HepG2 (cell line): ENCODE results near the gene CDC42SE1. TPM values are rescaled to one million over a fixed set of nuclear protein-coding genes. Genes with fewer than 3 reads are reported as not detected.
A peak's percentile ranks its signal among the peaks of the same experiment; 100 is the strongest.

Experiments
- ATF6 ChIP-seq: sonication (generic); formaldehyde crosslinking; conservative IDR thresholded peaks from 2 replicates; pipeline ENCODE4 v1.4.0; 2020; ENCODE audit warnings: missing genetic modification reagents
- CAMTA2 ChIP-seq: sonication (generic); formaldehyde crosslinking; IDR thresholded peaks from 2 replicates; pipeline ENCODE4 v1.4.0; 2020; ENCODE audit warnings: mild to moderate bottlenecking, missing genetic modification reagents, borderline replicate concordance
- CTCF ChIP-seq: sonication (generic); formaldehyde crosslinking; IDR thresholded peaks from 2 replicates; pipeline ENCODE4 v1.5.0; 2020; ENCODE audit warnings: mild to moderate bottlenecking, missing genetic modification reagents, moderate library complexity
- GRHL1 ChIP-seq: sonication (generic); formaldehyde crosslinking; conservative IDR thresholded peaks from 2 replicates; pipeline ENCODE4 v1.8.0; 2022; ENCODE audit warnings: missing genetic modification reagents
- TBL1XR1 ChIP-seq: fragments of 150-350 bp; IDR thresholded peaks from 2 replicates; pipeline ENCODE4 v1.6.1; 2014; ENCODE audit warnings: borderline replicate concordance, low read length; ENCODE audit not compliant: partially characterized antibody
- TBP ChIP-seq: sonication (generic); formaldehyde crosslinking; IDR thresholded peaks from 2 replicates; pipeline ENCODE4 v1.5.0; 2020; ENCODE audit warnings: missing genetic modification reagents
- TFAP4 ChIP-seq: sonication (generic); IDR thresholded peaks from 2 replicates; pipeline ENCODE4 v1.6.1; 2016; ENCODE audit warnings: low read depth, borderline replicate concordance
- THAP7 ChIP-seq: sonication (generic); formaldehyde crosslinking; IDR thresholded peaks from 2 replicates; pipeline ENCODE4 v1.8.1; 2023; ENCODE audit warnings: mild to moderate bottlenecking, missing genetic modification reagents
- TP53 ChIP-seq: sonication (generic); formaldehyde crosslinking; conservative IDR thresholded peaks from 2 replicates; pipeline ENCODE4 v1.4.0; 2020; ENCODE audit warnings: missing genetic modification reagents
- WIZ ChIP-seq: sonication (generic); formaldehyde crosslinking; IDR thresholded peaks from 2 replicates; pipeline ENCODE4 v1.5.1; 2020; ENCODE audit warnings: mild to moderate bottlenecking, missing genetic modification reagents
- ZNF281 ChIP-seq: sonication (generic); formaldehyde crosslinking; IDR thresholded peaks from 2 replicates; pipeline ENCODE4 v1.4.0; 2020; ENCODE audit warnings: missing genetic modification reagents, borderline replicate concordance
- ZNF362 ChIP-seq: sonication (generic); formaldehyde crosslinking; IDR thresholded peaks from 2 replicates; pipeline ENCODE4 v1.4.0; 2020; ENCODE audit warnings: missing genetic modification reagents, mild to moderate bottlenecking, borderline replicate concordance
- ZNF615 ChIP-seq: sonication (generic); formaldehyde crosslinking; IDR thresholded peaks from 2 replicates; pipeline ENCODE4 v1.5.0; 2020; ENCODE audit warnings: mild to moderate bottlenecking, missing genetic modification reagents, borderline replicate concordance
- polyA plus RNA-seq, 8 experiments: library from polyadenylated mRNA; depleted of rRNA in 3 of 8; stranded (reverse) in 7 of 8; unstranded in 1 of 8; fragments of >200 nt; fragmentation: Illumina TruSeq in 4 of 8; extraction: Trizol in 4 of 8; gene quantifications; 2 replicates each; pipeline versions ENCODE4 v1.2.1 to v1.2.3, GENCODE V29; 2011 to 2016; ENCODE audit warnings: low read depth in 4 of 8, missing spikeins in 1 of 8, mixed read lengths in 1 of 8; ENCODE audit not compliant: insufficient read depth in 1 of 8
- total RNA-seq, 5 experiments: library from RNA; depleted of rRNA; stranded (reverse); fragments of >200 nt; fragmentation: Illumina TruSeq; extraction: Trizol; gene quantifications; 2 replicates each; pipeline ENCODE4 v1.2.3, GENCODE V29; 2016; ENCODE audit warnings: low read depth in 1 of 5

CDC42SE1 gene
- total and polyA plus RNA-seq, 2 of the 13 experiments (the other 11 are each of a cell fraction or from before 2014, with no cell fraction given), result 17.6 to 17.9 TPM

- no peak for TF ChIP-seq GRHL1 (CRISPR knock-in tag)
- no peak for TF ChIP-seq TBP (CRISPR knock-in tag)
- TF ChIP-seq TP53 (CRISPR knock-in tag), result no peak
- peak; percentile 24; the same call in 1 of the 2 replicates for TF ChIP-seq TFAP4
- TF ChIP-seq ZNF615, result no peak
- TF ChIP-seq TBL1XR1, result no peak
- TF ChIP-seq WIZ, result no peak
- TF ChIP-seq ZNF362 (CRISPR knock-in tag), result no peak
- TF ChIP-seq CAMTA2 (CRISPR knock-in tag), result no peak
- TF ChIP-seq CTCF (CRISPR knock-in tag), result peak; percentile 89
- no peak for TF ChIP-seq THAP7
- TF ChIP-seq ZNF281 (CRISPR knock-in tag), result peak; percentile 14; the same call in 1 of the 2 replicates
- TF ChIP-seq ATF6 (CRISPR knock-in tag), result 0 out of 2 replicates have a peak, but pooled peaks have one; percentile 78
These were observed at the start of gene CDC42SE1 (continued) for GRCh38 chr1:151059109-151060006.
